T-helper 1 cell treated with Interleukin-12 subunit alpha and Interleukin-12 subunit beta and Interleukin-4 antibody, amounts not matched to agents 30 μg/mL and 1 μg/mL, for 36 hours (primary cell): ENCODE data around the gene AGO1.

Source experiments
- H3K27ac Mint-ChIP-seq: one replicate; pipeline ENCODE4 v1.8.0; 2021; ENCODE audit warnings: mild to moderate bottlenecking, mixed read lengths
- H3K27me3 Mint-ChIP-seq: one replicate; pipeline ENCODE4 v1.8.0; 2021; ENCODE audit warnings: low read depth, mixed read lengths
- H3K36me3 Mint-ChIP-seq: one replicate; pipeline ENCODE4 v1.8.0; 2021; ENCODE audit warnings: low read depth, mixed read lengths
- H3K4me1 Mint-ChIP-seq: one replicate; pipeline ENCODE4 v1.8.0; 2021; ENCODE audit warnings: low read depth, mixed read lengths
- H3K4me3 Mint-ChIP-seq: one replicate; pipeline ENCODE4 v1.8.0; 2021; ENCODE audit warnings: mild to moderate bottlenecking, moderate library complexity, mixed read lengths
- H3K9me3 Mint-ChIP-seq: one replicate; pipeline ENCODE4 v1.8.0; 2021; ENCODE audit warnings: mixed read lengths

Gene AGO1

DNA sequence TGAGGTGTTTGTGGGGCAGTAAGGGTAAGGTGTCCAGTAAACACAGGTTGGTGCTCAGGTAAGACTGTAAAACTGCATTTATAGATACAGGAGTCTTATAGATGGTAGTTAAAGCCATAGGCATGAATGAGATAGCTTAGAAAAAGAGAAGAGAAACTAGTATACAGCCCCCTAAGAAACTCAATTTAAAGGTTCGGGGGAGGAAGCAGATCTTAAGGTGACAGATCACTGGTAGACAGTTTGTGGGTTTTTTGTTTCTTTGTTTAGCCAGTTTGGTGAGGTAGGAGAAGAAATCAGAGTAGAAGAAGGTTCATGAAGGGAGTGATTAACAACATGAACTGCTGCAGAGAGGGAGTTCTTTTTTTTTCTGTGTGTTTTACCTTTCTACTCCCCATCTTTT lies 41.8 kb downstream of the AGO1 start:
- H3K27me3 Mint-ChIP-seq, result no peaks in the 10 kb centered on the region
- H3K27ac Mint-ChIP-seq, result no peak overlapping the region
- peaks cover 10% of the 10 kb centered on the region for H3K36me3 Mint-ChIP-seq

DNA sequence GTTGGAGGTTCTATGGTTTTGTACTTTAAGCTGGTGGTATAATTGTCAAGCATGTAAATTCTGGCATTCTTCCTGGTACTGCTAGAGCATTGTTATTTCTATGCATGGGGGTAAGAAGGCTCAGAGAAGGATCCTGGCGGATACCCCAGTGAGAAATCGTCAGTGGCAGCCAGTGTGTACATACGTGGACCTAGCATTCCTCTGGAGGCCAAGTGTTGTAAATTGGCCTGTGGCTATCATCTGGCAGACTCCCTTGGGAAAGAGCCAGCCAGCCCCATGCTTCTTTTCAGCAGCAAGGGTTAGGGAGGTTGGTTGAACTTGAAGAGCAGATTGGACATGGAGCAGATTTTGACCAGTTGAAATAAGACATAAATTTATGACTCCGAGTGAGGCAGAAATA lies 42.7 kb downstream of the AGO1 start:
- H3K9me3 Mint-ChIP-seq, result no peaks in the 10 kb centered on the region
- peaks cover 9% of the 10 kb centered on the region for H3K4me1 Mint-ChIP-seq
- no peak overlapping the region for H3K4me3 Mint-ChIP-seq
- peaks cover 4% of the 10 kb centered on the region for H3K36me3 Mint-ChIP-seq
- H3K27ac Mint-ChIP-seq, result no peak overlapping the region
- H3K27me3 Mint-ChIP-seq, result no peaks in the 10 kb centered on the region

More for the DNA sequence above, 41.8 kb downstream of the AGO1 start:
- no peaks in the 10 kb centered on the region for H3K9me3 Mint-ChIP-seq
- H3K4me3 Mint-ChIP-seq, result no peak overlapping the region
- H3K4me1 Mint-ChIP-seq, result peaks cover 3% of the 10 kb centered on the region

DNA sequence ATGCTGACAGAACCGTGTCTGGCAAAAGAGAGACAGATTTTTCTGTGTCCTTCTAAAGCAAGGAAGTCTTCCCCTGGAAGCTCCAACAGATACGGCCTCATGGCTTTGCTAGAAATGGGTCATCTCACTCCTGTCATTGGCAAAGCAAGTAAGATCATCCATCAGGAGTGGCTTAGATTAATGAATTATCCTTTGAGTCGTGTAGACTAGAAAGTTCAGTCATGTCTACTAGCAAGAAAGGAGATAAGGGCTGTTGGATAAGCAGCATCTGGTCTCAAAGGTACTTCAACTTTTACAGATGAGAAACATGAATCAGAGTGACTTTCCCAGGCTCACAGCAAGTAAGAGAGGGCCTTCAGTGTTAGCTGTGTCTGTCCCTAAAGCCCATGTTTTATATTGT lies 44.5 kb downstream of the AGO1 start:
- H3K27ac Mint-ChIP-seq, result no peak overlapping the region
- peaks cover 18% of the 10 kb centered on the region for H3K4me1 Mint-ChIP-seq
- peaks cover 1% of the 10 kb centered on the region for H3K36me3 Mint-ChIP-seq
- no peaks in the 10 kb centered on the region for H3K27me3 Mint-ChIP-seq
- no peaks in the 10 kb centered on the region for H3K9me3 Mint-ChIP-seq
- no peak overlapping the region for H3K4me3 Mint-ChIP-seq

DNA sequence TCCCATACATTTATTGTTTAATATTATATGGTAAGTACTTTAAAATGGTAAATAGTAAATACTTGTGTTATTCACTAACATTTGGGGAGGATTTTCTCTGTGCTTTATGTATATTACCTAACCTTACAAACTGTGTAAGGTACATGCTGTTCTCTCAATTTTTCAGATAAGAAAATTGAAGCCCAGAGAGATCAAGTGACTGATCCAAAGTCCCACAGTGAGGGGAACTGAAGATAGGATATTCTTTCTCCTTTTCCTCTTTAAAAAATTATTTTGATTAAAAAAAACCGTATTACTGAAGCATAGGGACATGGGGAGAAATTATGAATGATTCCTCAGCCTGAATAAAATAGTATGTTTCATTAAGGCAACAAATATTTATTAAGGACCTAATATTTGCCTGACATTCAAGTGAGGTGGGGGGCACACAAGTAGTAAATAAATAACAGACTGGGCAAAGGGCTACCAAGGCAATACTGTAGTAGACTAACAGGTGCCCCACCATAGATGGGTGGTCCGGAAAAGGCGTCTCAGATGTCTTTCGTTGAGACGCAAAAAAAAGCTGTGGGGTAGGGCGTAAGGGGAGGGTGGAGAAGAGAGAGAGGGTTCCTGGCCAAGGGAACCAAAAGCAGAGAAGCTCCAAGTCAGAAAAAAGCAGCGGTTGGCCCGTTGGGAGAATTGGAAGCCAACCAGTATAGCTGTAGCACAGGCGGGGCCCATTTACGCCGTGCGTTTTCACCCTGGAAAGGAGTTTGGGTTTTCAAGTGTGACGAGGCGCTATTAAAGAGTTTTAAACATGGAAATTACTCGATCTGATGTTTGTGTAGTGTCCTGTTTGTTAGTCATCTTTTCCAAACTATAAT lies 47.0 kb downstream of the AGO1 start:
- Mint-ChIP-seq H3K4me1 (peaks cover 25% of the 10 kb centered on the region), H3K4me3 (peak overlapping the region; percentile 92), H3K27ac (peak overlapping the region; percentile 97), H3K9me3 (no peaks in the 10 kb centered on the region), H3K27me3 (no peaks in the 10 kb centered on the region), H3K36me3 (peaks cover 1% of the 10 kb centered on the region)

DNA sequence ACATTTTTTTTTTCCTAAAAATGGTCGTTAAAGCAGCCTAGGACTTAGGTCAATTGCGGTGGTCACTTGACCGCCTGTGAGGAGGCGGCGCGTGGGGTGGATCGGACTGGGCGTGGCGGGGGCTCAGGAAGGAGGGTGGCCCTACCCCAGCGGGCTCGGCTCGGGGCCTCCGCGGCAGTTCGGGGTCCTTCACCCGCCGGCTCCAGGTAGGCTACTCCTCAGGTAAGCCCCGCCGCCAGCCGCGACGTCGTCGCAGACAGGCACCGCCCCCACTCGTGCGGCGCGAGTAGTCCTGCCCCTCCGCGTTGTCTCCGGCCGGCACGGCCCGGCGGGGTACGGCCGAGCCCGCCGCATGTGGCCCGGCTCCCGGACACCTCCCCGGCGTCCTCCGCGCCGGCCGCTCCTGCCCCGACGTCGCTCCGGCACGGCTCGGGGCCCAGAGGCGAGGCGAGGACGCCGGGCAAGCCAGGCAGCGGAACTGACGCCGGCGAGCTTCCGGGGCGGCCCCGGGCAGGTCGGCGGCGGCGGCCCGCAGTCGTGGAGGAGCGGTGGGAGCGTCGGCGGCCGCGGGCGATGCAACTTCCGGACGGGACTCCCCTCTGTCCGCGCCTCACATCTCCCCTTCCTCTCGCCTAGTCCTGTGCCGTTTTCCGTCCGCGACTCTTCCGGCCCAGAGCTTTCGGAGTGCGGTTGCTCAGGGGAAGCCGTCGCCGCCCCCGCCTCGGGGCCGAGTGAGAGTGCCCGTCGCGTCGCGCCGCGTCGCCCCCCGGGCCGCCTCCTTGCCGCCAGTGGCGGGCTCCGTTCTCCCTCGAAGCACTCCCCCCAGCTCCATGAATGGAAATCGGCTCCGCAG lies 47.8 kb downstream of the AGO1 start, which contains the start of gene AGO3:
Gene AGO3, plus strand, starts transcription at position 513 of the 853 bp plus-strand sequence. Its CDS starts 322 bp downstream, at position 835.
- Mint-ChIP-seq H3K36me3 (peaks cover 1% of the 10 kb centered on the region), H3K27ac (peak within 1 kb of the TSS; percentile 97), H3K4me3 (peak within 1 kb of the TSS; percentile 95), H3K4me1 (peaks cover 25% of the 10 kb centered on the region), H3K27me3 (no peaks in the 10 kb centered on the region), H3K9me3 (no peaks in the 10 kb centered on the region)

DNA sequence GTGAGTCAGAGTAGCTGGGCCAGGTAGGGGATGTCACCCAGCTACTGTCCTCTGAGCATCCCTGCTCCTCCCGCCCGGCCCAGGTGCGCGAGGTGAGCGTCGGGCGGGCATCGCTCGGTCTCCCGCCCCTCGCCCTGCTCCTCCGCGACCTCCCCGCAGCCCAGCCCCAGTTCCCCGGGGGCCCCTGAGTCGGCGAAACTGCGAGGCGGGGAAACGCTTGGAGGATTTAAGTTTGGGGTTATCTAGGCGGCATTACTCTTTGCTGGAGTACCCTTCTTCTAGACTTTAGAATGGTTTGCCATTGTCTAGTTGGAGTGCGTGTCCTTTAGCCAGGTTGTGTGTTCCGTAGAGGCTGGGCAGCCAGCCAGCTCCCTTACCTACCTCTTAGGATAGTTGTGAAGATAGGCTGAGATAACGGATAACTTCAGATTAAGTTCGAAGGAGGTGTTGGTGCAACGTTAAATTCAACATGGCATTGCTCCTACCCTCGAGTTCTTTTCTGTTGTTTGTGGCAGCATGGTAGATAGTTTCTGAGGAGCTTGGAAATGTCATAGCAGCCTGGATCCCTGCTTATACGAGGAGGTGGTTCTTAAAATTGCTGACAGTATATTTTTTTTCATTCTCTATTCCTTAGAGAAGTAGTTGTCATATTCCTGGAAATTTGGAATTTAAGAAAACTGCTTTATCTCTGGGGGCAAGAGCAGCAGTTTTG lies 48.6 kb downstream of the AGO1 start:
- Mint-ChIP-seq H3K9me3 (no peaks in the 10 kb centered on the region), H3K27me3 (no peaks in the 10 kb centered on the region), H3K36me3 (peaks cover 1% of the 10 kb centered on the region), H3K4me3 (peak overlapping the region; percentile 95), H3K27ac (peak overlapping the region; percentile 92), H3K4me1 (peaks cover 25% of the 10 kb centered on the region)

DNA sequence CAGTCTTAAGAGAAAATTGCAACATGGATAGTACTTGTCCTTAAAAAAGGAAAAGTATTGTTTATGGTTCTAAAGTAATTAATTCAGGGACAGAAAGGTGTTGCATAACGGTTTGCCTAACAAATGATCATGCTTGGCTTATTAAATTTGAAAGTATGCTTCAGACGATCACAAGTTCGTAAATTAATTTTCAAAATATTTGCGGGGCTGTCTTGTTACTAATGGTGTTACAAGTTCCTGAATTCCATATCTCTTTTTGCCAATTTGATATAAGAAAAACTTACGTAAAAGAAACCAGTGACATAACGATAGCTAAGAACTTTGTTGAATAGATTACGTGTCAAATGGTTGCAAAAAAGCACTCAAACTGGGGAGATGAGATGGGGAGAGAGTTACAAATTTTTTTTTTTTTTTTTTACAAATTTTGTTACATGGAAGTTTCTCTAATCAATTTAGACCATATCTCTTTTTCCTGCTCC lies 49.2 kb downstream of the AGO1 start:
- H3K27me3 Mint-ChIP-seq, result no peaks in the 10 kb centered on the region
- no peaks in the 10 kb centered on the region for H3K9me3 Mint-ChIP-seq
- peaks cover 25% of the 10 kb centered on the region for H3K4me1 Mint-ChIP-seq
- H3K36me3 Mint-ChIP-seq, result peaks cover 1% of the 10 kb centered on the region
- H3K27ac Mint-ChIP-seq, result peak overlapping the region; percentile 92
- peak overlapping the region; percentile 95 for H3K4me3 Mint-ChIP-seq

DNA sequence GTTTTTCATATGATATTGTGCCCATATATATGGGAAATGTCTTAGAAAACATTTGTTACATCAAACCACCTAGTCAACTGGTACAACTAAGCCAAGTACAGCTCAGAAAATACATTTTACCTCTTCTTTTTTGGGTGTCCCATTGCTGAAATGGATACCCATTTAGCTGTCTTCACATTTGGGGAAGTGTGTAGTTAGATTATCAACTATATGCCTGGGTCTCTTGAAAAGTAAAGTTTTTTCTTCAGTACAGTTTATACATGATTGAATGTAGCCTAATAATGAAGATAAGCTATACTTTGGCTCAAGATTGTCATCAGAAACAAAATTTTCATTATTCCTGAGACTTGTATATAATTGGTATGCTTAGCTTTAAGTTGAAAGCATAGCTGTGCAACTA lies 49.9 kb downstream of the AGO1 start:
- H3K27me3 Mint-ChIP-seq, result no peaks in the 10 kb centered on the region
- no peaks in the 10 kb centered on the region for H3K9me3 Mint-ChIP-seq
- H3K4me3 Mint-ChIP-seq, result peak overlapping the region; percentile 63
- H3K27ac Mint-ChIP-seq, result no peak overlapping the region
- peaks cover 1% of the 10 kb centered on the region for H3K36me3 Mint-ChIP-seq
- peaks cover 25% of the 10 kb centered on the region for H3K4me1 Mint-ChIP-seq

DNA sequence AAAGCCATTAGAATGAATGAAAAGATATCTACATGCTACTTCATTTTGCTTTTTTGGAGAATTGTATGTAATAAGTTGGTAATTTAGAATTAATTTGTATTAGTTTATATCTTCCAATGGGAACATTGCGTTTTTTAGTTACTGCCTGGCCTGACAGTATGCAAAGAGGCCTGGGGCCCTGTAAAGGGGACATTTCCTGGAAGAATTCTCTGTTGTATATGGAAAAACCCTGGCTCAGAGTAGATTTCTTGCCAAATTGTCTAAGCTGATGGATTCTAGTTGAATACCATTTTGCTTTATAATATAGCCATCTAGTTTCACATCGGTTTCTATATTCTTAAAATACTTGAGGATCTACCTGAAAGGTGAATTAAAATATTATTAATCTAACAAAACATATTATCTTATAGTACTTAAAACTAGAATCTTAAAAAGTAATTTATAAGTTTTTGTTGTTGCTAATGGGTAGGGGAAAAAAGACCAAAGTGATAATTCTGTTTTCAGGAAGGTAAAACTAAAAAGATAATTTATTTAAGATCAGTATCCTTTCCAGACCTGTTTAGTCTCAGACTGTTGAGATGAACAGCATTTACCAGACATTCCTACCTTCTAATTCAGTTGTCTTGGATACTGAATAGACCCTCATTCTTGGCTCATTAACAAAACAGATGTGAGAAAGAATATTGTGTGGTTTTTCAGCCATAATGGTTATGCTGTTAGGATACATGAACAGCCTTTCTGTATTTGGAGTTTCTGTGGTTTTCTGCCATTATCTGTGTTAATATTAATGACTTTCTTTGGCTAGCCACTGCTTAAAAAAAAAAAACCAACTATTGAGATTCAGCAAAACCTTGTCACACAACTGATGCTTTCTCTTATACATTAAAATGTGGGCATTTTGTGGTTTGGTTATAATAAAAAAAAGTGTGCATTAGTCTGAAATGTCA lies 52.7 kb downstream of the AGO1 start:
- no peaks in the 10 kb centered on the region for H3K9me3 Mint-ChIP-seq
- H3K4me3 Mint-ChIP-seq, result no peak overlapping the region
- H3K36me3 Mint-ChIP-seq, result no peaks in the 10 kb centered on the region
- peaks cover 16% of the 10 kb centered on the region for H3K4me1 Mint-ChIP-seq
- H3K27ac Mint-ChIP-seq, result no peak overlapping the region
- no peaks in the 10 kb centered on the region for H3K27me3 Mint-ChIP-seq

DNA sequence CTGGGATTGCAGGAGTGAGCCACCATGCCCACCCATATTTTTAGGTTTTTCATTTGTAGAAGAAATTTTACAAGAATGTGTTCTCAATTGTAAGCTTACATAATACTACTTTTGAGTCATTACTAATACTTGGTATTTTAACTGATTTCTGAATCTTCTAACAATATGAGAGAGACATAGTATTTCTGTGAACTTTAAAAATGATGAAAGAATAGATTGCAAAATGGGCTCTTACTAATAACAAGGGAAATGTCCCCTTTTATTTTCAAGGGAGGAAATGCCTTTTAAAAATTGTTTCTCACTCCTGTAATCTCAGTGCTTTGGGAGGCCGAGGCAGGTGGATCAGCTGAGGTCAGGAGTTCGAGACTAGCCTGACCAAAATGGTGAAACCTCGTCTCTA lies 53.8 kb downstream of the AGO1 start:
- Mint-ChIP-seq H3K27me3 (no peaks in the 10 kb centered on the region), H3K4me3 (no peak overlapping the region), H3K4me1 (peaks cover 22% of the 10 kb centered on the region), H3K27ac (no peak overlapping the region), H3K36me3 (peaks cover 4% of the 10 kb centered on the region), H3K9me3 (no peaks in the 10 kb centered on the region)

DNA sequence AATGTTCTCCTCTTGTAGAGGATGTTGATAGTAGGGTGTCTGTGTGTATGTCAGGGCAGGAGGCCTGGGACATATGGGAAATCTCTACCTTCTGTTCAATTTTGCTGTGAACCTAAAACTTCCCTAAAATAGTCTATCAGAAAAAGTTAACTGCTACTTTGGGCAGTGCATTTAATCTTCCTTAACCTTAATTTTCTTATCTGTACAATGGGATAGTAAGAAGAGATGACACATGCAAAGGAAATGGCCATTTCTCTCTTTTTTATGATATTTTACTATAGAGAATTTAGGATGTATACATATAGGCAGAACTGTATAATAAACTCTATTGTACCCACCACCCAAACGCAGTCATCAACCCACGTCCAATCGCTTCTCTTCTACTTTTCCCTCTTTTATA lies 56.5 kb downstream of the AGO1 start:
- Mint-ChIP-seq H3K9me3 (no peaks in the 10 kb centered on the region), H3K36me3 (peaks cover 7% of the 10 kb centered on the region), H3K4me3 (no peak overlapping the region), H3K4me1 (peaks cover 20% of the 10 kb centered on the region), H3K27me3 (no peaks in the 10 kb centered on the region), H3K27ac (no peak overlapping the region)

DNA sequence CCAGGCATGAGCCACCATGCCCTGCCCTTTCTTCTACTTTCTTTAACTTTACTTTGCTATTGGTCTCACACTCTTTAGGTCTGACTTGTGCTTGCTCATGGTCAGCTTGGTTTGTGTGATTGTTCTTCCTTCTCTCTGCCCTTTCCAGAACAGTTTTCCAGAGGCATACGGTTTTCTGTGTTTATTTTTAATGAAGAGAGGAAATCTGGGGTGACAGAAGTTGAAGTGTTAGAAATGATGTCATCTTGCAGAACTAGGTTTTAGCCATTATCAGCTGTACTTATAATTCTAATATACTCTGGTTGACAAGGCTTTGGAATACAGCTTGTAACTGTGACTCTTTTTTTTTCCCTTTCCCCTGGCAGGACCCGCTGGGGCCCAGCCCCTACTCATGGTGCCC lies 62.3 kb downstream of the AGO1 start:
- Mint-ChIP-seq H3K27ac (peak overlapping the region; percentile 11), H3K27me3 (no peaks in the 10 kb centered on the region)

DNA sequence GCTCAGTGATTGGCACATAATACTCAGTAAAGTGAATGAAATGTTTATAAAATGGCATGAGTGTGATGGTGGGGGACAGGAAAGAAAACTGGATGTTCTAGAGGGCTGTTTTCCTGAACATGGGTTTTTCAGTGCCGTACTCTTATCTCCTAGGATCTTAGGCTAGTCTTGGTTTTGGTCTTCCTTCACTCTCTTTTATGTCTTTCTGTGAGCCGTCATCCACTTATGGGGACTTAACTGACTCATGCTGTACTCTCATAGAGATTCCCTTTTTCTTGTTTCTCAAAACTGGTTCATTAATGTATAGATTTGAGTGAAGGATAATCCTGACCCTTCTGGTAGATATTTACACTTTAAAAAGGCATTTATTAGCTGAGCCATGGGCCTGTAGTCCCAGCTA lies 64.5 kb downstream of the AGO1 start:
- Mint-ChIP-seq H3K27me3 (no peaks in the 10 kb centered on the region), H3K4me1 (peaks cover 19% of the 10 kb centered on the region), H3K9me3 (no peaks in the 10 kb centered on the region), H3K36me3 (peaks cover 20% of the 10 kb centered on the region), H3K4me3 (no peak overlapping the region), H3K27ac (peak overlapping the region; percentile 15)

More for the DNA sequence above, 62.3 kb downstream of the AGO1 start:
- Mint-ChIP-seq H3K9me3 (no peaks in the 10 kb centered on the region), H3K36me3 (peaks cover 23% of the 10 kb centered on the region), H3K4me1 (peaks cover 34% of the 10 kb centered on the region), H3K4me3 (no peak overlapping the region)
